HG02642 (cell line): ENCODE data around the gene GABRB2.

Experiments
- ATAC-seq: cut with Tn5 transposase; IDR thresholded peaks from one replicate; pipeline ENCODE4 v1.9.1; 2021; ENCODE audit warnings: mild to moderate bottlenecking; ENCODE audit not compliant: unreplicated experiment, poor library complexity

The GABRB2 gene

DNA sequence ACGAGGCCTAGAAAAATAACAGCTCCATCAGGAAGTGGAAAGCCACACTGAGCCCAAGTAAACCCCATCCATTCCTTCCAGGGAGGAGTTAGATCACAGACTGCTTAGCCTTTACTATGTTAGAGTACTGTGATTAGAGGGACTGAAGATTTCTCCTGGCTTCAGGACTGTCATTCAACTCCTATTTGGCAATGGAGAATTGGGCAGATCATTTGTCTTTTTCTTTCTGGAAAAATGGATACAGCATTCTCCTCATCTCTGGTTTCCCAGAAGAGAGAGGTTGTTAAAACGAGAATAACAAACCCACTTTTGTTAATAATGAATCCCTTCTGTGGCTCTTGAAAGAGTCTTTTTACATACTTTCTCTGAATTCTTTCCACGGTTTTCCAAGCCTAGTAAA, 150.4 kb downstream of the GABRB2 start:
- no peak for ATAC-seq

DNA sequence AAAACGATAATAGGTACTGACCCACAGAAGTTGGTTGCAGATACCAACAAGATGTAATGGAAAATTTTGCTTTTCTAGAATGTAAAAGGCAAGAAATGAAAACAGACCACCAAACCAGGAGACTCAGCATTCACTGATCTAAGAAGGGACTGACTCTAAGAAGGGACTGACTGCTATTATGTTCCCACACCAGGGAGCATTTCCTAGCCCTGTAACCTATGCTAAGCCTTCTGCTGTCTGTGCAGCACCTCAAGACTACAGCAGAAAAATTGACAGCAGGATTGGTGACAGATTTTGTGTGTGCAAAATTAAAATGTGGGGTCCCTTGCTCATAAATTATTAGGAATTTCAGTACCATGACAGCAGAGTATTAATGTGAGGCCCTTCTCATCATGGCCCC, 154.8 kb downstream of the GABRB2 start:
- ATAC-seq, result no peak

DNA sequence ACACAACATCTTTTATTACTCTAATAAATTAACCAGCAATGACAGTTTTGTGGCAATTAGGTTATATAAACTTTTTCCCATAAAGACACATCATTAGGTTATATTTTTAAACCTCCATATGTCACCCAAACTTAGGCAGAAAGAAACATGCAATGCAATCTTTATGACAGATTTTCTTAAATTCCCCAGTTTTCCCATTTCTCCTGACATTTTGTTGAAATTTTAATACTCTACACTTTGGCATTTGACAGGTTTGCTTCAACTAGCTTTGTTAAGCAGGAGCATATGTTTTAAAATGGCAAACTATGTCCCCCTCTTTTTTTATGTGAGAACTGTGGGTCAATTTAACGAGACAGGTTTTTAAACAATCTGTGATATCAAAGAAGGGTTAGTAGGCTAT, 155.5 kb downstream of the GABRB2 start:
- ATAC-seq, result no peak

DNA sequence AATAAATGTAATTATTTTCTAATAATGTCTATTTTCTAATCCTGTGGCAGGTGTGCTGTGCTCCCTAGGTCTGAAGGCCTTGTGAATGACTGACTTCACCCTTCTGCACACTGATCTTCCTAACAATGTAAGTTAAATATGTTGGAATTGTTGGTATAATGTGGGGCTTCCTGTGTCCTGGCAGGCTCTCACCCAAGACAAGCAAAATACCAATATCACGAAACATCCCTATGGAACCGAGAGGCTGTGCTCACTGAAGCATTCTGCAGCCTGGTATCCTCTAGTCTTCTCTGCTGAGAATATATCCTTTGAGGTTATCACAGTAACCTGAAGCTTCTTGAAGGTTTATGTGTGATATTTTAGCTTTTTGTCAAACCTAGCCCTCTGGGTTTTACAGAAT, 159.4 kb downstream of the GABRB2 start:
- no peak for ATAC-seq

DNA sequence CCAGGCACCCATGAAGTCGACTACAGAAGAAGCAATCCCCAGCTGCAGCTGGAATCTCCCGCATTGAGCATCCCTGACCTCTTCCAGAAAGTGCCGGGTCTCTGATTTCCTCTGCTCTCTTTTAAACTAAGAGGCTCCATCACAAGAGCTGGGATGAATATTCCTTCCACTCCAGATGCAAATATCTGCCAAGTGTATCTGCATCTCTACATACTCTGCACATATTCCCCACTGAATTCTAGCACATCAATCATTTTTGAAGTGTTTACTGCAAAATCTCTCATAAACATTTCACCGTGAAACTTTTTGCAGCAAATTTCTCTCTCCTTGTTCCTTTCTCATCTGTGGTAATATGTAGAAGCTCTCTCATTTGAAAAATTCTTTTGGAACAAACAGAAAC, 161.5 kb downstream of the GABRB2 start:
- ATAC-seq, result no peak

DNA sequence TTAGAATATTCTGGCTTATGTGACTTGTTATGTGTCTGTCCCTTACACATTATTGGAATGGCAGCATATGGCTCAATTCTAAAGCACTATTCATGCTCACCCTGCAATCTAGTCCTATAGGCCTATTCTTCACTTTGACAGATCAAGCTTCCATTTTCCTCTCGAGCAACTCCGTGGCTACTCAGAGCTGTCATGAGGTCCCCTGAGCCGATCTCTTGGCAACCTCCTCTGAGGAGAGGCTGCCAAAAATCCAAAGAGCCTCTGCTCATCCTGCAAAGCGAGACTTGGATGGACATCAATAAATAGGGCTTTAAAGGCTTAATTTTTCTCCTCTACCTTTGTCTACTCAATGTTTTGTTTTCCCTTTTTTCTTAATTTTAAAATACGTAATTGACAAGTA, 163.8 kb downstream of the GABRB2 start:
- ATAC-seq, result no peak

DNA sequence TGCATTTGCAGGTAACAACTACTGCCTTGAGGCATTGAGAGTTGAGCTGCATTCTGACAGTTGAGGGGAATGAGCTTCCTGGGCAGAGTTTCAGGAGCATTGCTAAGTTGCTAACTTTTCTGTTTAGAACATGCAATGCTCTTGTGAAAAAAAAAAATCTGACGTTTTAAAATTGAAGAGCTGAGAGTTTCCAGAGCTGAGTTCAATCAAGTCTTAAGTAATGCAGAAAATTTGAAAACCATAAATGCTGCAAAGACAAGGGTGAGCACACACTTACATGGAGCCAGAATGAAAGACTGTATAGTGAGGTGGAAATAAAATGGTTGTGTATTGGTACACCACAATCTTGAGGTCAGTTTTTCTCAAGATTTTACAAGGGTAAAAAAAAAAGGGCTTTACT, 166.0 kb downstream of the GABRB2 start:
- ATAC-seq, result no peak

DNA sequence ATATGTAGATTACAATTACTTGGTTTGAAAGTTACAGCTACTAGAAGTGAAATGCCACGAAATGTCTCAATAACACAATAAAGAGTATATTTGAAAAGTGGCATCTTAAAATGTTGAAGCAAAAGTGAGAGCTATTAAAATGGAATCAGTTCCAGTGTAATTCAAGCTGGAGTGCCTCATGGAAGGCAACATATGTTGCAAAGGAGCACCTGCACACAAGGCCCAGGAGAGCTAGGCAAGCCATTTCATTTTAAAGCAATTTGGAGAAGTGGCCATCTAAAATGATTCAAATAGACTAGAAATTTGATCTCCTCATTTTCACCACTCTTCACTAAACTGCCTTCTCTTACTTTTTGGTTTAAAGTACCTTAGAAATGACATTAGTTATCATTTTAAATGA, 167.8 kb downstream of the GABRB2 start:
- ATAC-seq, result no peak

DNA sequence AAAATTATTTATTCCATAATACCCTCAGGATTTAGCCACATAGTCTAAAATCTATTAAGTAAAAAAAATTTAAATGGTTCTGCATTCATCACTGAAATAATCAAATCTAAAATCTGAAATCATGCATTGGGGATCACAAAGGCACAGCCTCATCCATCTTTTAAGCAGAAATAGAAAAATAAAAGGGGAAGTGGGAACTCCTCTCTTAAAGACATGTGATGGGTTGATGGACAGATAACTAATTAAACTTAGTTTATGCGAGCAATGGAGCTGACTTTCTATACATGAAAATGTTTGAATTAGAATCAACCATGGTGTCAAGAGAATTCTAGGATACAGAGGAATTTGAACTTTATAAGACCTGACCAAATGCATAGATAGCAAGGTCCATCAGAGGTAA, 170.5 kb downstream of the GABRB2 start:
- ATAC-seq, result no peak

DNA sequence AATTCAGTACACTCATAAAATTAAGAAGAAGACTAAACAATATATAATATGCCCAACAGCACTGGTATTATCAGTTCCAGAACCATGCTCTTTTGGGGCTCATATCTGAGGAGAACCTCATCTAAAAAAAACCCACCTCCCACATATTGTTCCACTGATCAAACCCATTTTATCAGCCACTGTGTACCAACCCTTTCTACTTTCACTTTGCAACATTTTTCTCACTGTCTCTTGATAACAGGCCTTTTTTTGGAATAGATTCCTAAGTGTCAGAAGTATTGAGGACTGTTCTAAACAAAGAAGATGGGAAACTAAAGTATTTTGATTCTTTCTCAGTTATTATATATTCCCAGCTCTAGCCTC, 173.2 kb downstream of the GABRB2 start:
- peak; percentile 40 for ATAC-seq

DNA sequence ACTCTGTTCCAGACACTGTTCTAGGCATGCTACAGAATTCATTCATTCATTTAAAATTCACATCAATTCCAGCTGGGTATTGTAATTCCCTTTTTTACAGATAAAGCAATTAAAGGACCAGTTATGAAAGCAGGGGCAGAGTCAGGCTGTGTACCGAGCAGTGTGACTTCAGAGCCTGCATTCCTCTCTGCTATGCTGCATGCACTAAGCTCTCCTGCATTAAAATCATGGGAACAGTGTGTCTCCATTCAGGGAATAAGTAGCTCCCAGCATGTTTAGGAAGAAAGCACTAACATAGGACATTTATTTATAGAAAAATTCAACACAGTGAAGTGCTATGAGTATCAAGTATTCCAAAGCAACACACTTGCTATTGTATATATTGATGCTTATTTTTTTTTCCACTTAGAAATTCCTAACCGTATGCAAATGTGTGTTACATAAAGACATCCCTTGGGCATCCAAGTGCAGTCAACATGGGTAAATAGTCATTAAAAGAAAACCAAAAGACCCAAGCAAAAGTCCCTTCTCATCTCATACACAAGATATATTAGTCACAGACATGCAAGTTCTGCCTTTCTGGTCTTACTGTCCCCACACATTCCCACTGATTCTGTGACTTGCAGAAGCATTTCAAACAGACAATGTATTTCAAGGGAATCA, 173.7 kb downstream of the GABRB2 start:
- peak; percentile 89 for ATAC-seq

DNA sequence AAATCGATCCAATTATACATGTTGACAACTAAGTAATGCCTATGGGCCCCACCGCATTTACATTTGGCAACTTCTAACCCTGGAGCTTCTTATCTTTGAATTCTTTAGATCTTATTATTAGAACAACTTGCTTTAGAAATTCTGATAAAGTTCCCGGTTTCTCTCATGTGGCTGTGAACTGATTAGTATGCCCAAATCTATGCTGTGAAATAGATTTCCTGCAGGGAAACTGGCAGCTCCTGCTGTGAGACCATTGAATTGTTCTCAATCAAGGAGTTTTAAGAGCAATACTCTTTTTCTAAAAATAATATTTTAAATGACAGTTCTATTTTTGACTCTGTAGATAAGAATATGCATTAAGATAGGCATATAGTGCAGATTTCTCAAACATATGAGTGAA, 177.5 kb downstream of the GABRB2 start:
- ATAC-seq, result no peak

DNA sequence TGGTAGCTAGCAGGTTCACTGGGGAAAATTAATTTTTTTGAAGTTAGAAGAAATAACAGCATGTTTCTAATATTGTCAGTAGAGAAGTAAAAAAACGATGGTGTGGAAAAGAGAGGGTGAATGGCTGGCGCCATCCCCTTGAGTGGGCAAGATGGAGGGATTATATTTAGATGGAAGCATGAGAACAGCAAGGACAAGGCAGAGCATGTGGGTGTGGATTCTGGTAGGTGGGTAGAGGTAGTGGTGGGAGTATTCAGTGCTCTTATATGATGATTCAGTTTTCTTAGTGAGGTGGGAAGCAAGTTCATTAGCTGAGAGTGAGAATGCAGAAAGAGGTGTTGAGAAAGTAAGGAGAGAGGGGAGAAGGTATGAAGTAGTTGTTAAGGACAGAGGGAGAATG, 188.1 kb downstream of the GABRB2 start:
- ATAC-seq, result no peak

DNA sequence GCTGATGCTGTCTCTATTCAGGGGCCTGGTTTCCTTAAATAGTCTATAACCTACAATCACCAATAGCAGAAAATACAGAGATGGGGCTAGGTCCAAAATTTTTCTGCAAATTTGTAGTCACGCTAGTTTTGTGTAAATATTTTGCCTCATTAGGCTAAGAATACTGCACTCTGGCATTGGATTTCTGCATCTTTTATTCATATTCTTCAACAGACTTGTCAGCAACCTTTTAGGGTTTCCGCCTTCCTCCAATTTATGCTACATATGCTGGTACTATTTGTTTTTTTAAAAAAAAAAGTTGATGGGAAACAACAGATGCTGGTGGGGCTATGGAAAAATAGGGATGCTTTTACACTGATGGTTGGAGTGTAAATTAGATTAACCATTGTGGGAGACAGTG, 202.3 kb downstream of the GABRB2 start:
- no peak for ATAC-seq

DNA sequence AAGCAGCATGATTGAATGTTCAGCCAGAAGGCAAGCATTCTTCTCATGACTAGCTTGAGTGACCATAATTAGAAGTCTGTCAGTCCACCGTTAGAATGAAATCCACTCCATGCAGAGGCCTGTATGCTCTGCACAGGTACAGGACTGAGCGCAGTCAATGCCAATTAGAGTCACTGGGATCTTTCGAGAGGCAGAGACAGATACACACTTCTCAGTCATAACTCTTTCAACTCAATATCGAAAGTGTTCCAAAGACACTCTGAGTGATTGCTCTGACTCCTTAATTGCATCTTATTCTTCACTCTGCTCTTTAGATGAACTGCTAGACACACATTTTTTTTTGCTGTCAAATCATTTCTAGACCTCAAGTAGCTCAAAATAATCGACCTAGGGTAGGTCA, 203.6 kb downstream of the GABRB2 start:
- no peak for ATAC-seq

DNA sequence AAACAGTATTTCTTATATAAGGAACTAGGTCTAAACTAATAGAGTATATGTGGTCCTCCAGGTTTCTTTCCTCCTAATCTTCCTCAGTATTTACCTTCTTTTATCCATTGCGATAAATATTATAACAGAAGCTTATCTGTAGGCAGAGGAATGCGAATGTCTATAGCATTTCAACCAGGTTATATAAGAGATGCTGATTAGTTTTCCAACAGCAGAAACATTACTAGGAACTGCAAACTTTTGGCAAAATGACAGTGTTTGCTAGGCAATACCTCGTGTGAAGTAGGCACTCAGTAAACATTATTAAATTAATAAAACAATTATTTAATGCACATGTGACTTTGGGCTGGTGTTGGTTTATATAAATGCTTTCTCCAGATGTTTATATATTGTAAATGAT, 206.5 kb downstream of the GABRB2 start:
- no peak for ATAC-seq

DNA sequence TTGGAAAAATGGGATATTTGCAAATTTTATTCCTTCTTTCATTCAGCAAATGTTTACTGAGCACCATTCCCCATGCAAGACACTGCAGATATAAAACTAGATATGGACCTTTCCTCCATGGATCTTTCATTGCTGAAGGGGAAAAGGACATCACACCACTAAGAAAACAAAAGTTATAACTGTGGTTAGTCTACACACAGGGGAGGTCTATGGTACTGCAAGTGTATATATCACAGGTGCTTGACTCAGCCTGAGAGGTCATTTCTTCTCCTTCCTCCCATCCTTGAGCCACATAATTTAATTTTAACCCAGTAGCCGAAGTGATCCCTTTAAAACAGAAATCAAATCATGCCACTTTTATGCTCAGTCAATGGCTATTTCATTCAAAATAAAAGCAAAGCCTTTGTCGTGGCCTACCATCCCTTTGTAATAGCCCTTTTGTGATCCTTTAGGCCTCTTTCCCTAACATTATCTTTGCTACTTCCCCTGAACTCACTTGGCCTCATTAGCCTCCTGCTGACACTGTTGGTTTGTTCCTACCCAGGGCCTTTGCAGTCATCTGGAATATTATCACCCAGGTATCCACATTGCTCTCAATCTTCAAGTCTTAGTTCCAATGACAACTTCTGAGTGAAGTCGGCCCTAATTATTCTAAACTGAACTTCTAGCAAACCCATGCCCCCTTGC, 213.2 kb downstream of the GABRB2 start:
- no peak for ATAC-seq

DNA sequence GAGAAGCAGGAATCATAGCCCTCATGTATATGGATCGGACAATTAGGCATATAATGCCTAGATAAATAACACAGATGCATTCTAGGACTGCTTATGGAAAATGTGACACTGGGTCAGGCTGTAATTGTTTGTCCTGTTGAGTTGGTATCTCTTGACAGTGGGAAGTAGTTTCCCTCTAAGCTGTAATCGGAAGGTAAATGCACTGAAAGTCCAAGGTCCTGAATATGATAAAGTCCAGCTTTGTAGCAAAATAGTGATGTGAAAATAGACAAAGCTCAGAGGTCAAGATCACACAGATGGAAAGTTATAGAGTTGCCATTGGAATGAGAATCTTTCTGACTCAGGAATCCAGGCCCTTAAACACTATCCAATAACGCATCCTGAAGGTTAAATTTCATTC, 214.2 kb downstream of the GABRB2 start:
- no peak for ATAC-seq

DNA sequence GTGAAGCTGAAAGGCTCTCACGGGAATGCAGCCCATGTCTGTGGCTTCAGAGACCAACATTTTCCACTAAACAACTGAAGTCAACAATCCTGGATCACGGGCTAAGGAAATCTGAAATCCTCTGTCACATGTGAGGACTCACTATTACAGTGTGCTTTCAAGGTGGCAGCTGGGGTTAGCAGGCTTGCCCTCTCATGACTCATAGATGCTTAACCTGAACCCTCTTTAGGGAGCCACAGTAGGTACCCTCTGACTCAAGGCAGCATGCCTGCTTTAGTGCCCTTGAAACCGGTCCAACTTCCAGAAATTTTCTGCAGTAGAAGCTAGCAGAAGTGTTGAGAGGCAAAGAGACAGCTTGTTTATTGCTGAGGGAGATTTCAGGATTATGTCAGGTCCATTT, 232.5 kb downstream of the GABRB2 start:
- ATAC-seq, result no peak

DNA sequence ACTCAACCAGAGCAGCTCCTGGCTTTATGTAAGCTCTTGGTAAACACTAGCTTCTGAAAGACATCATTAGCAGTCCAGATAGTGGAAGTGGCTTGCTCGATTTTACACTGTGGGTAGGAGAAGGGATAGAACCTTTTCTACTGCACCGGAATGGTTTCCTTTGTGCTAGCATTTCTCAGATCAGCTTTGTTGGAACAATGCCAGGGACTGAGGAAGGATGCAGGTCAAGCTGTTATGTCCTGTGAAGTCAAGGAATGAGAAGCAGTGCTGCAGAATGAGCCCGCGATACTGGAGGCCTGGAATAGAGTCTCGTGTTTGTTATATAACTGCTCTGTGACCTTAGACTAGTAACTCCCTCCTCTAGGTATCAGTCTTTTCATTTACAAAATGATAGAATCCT, 233.6 kb downstream of the GABRB2 start:
- ATAC-seq, result no peak

DNA sequence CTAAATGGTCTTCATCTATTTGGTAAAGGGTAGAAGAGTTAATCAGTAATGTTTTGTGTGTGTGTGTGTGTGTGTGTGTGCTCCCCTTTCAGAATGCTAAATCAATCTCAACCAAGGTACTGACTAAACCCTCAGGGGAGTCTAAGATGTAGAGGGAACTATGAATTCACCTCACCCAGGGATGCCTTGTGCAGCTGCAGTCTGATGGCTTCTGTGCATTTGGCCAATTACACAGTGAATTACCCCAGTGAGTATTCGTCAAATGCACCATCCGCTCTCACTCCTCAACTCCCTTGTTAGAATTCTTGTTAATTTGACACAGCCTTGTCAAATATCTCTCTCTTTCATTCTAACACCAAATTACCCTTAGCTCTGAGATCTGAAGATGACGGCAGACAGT, 234.6 kb downstream of the GABRB2 start:
- ATAC-seq, result peak; percentile 43

DNA sequence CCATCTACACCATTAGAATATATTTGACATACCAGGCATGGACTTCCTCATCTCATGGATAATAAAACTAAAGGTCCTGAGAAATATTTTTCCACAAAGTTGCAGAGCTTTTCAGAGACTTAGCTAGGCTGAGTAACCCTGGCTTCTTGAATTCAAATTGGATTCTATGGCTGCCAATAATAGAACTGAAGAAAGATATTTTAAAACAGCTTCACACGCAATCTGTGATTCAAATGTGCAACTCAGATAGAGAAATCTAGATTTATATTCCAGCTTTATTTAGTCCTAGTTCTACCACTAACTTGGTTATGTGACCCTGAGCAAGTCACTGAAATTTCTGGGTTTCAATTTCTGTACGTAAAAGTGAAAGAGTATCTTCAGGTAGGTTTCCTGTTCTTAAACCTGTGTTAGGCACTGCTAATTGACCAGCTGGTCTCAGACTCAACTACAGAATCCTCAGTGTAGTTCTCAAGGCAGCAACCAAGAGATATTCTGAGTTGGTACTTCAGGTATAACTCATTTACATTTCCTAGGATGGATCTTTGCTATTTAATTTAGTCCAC, 235.3 kb downstream of the GABRB2 start:
- ATAC-seq, result peak; percentile 94
